ENCODE data around the gene SYT3.
"Not testable (repeated sequence)": the region's sequence is repeated elsewhere in the genome, so short reads cannot be mapped to it uniquely, and the experiment has no call there.

The SYT3 gene

GRCh38 chr19:50602935-50603334 is 36.7 kb downstream of the SYT3 start:
- DNase-seq (ENCODE audit: low read depth in 2 of 2) = no peak

DNA sequence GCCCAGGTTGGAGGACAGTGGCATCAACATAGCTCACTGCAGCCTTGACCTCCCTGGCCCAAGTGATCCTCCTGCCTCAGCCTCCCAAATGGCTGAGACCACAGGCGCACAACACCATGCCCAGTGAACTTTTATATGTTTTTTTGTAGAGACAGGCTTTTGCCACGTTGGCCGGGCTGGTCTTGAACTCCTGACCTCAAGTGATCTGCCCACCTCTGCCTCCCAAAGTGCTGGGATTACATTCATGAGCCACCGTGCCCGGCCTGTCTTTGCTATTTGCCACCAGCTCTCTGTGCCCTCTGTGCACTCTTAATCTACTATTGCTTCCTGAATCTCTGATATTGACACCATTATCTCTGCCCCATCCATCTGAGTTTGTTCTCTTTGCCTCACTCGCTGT is 37.2 kb downstream of the SYT3 start:
- DNase-seq (ENCODE audit: low read depth in 2 of 2) = no peak

- DNase-seq (ENCODE audit: low read depth in 2 of 2) = no peak
These were observed 37.6 kb downstream of the SYT3 start for GRCh38 chr19:50602089-50602422.

DNA sequence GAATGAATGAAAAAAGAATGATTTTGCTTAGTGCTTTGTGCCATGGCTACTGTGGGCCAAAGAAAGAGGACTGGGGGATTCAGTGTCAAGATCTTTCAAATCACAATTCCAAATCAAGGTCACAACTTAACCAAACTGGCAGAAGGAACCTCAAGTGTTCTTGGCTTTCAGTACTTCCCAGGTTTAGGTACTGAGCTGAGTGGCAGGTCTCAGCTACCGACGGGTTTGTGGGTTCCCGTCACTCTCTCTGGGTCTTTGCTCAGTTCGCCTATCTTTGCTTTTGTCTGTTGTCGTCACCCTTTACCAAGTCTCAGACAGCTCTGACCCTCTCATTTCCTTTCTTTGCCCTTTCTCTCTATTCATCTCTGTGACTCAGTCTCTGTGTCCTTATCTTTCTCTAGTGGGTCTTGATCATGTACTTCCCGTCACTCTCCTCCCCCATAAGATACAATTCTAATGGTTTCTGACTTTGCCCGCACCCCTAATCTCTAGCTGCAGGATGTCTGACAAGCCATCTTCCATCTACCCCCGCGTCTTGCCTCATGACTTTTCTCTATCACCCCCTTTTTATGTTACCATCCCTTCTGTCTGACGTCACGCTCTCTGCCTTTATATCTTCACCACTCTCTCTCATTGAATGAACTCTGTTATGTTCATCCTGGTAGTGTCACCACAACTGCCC is 38.1 kb downstream of the SYT3 start:
- DNase-seq (ENCODE audit: low read depth in 2 of 2) = no peak

DNA sequence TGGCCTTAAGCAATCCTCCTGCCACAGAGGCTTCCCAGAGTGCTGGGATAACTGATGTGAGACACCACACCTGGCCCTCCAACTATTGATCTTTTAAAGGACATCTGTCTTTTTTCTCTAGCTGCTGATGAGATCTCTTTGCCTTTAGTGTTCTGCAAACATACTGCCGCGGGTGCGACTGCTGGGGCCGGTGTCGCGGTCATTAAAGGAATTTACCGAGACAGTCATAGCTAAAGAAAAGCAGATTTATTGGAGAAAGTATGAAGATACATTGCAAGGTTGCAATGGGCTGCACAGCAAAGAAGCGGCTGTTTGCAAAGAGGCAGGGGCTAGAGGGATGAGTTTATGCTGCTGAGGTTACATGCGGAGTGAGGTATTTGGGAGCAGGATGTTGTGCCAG is 40.3 kb downstream of the SYT3 start:
- no peak for DNase-seq (ENCODE audit: low read depth in 2 of 2)

- DNase-seq (ENCODE audit: low read depth in 2 of 2) = no peak
These were observed 49.5 kb downstream of the SYT3 start for GRCh38 chr19:50590191-50590590.

GRCh38 chr19:50581795-50582660 is 57.7 kb downstream of the SYT3 start:
- DNase-seq (ENCODE audit: low read depth in 2 of 2) = not testable (repeated sequence)

DNA sequence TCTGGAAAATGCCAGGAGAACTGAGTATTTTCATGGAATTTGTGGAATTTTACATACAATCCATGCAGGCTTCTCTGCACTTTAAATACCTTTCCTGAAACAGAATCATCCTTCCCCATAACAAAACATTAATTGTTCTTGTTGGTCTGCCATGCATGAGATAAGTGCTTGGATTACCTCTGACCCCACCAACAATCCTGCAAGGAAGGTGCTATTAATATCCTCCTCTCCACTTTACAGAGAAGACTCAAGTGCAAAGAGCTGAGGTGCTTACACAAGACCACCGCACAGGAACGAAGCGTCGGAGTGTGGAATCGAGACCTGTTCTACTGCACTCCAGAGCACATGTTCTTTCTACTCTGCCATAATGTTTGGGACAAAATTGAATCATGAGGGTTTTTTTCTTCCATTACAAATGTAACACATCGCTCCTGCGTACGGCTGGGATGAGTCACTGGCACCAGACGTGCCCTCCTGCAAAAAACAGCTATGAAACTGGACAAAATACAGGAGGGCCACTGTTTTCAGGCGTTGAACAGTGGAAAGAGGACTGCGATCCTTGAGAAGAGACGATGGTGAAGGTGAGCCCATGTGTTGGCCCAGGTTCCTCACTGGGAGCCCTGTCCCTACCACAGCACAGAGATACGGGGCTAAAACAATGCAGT is 58.6 kb downstream of the SYT3 start:
- no peak for DNase-seq (ENCODE audit: low read depth in 2 of 2)

DNA sequence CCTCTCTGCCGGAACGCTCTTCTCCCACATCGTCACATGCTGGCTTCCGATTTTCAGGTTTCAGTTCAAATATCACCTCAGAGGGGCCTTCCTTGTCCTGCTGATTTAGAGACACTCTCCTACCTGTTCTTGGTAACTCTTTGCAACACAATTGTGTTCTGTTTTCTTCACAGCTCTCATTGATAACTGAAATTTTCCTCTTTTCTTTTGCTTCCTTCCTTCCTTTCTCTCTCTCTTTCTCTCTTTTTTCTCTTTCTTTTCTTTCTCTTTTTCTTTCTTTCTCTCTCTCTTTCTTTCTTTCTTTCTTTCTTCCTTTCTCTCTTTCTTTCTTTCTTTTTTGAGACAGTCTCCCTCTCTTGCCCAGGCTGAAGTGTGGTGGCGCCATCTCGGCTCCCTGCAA is 59.4 kb downstream of the SYT3 start:
- no peak for DNase-seq (ENCODE audit: low read depth in 2 of 2)

DNA sequence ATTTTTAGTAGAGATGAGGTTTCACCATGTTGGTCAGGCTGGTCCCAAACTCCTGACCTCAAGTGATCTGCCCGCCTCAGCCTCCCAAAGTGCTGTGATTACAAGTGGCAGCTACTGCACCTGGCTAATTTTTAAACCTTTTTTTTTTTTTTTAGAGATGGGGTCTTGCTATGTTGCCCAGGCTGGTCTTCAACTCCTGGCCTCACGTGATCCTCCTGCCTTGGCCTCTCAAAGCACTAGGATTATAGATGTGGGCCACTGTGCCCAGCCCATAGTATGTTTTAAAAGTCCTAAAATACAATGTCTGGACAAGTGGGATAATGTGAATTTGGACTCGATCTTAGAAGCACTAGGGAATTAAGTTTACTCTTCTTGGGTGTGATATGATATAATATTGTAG is 62.9 kb downstream of the SYT3 start:
- DNase-seq (ENCODE audit: low read depth in 2 of 2) = not testable (repeated sequence)

DNA sequence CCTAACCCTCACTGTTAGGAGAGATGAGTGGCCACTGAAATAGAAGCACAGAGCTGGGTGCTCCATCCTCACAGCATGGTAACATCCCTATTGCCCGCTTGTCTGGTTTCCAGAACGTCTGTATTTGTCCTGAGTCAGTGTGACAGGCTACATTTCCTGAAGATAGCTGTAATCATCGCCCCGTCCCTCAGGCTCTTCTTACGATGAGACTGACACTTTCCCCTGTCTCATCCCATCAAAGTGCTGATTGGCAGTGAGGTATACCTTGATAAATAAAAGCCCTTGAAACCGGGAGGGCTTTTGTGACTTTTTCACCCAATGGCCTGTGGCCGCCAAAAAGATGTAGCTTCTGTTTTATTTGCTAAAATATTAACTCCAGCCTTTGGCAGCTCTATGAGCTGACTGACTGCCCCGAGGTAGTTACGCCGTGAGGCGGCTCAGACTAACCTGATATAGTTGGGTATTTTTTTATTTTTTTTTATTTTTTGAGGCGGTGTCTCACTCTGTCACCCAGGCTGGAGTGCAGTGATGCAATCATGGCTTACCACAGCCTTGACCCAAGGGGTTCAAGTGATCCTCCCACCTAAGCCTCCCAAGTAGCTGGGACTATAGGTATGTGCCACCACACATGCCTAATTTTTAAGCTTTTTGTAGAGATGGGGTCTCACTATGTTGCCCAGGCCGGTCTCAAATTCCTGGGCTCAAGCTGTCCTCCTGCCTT is 65.8 kb downstream of the SYT3 start:
- no peak for DNase-seq (ENCODE audit: low read depth in 2 of 2)
